ENCODE measurements around the gene KCTD16.
A peak's percentile ranks its signal among the peaks of the same experiment; 100 is the strongest.

KCTD16 gene

DNA sequence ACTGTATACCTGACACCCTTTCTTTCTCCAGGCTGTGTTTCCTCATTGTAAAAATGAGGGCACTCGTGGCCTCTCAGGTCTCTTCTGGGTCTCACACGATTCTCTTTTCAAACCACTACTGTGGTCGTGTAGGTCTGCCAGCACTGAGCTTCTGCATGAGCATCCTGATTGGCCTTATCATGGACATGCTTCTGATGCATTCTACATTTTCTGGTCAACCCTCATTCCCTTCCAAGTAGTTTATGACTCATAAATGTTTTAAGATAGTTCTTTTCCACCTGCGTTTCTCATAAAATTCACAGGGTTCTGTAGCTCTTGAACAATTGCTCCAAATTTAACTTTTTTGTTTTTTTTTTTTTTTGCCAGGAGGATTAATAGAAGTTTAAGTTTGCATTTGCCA lies 294.8 kb downstream of the KCTD16 start:
- no peak for DNase-seq

DNA sequence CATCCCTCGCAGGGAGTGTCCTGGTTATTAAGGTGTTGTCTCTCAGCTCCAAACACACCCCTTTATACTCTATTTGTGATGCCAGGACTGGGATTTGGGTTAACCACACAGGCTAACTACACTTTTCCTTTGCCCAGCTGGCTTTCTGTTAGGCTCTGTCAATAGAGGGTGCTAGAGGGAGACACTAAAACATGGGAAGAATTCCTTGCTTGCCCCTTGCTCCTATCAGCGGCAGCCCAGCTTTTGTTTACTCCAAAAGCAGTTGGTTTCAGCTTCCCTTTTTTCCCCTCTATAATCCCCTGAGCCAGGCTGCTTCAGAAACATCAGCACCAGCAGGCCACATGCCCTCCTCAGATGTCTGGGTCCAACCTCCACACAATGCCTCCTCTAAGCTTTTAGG lies 297.1 kb downstream of the KCTD16 start:
- no peak for DNase-seq

DNA sequence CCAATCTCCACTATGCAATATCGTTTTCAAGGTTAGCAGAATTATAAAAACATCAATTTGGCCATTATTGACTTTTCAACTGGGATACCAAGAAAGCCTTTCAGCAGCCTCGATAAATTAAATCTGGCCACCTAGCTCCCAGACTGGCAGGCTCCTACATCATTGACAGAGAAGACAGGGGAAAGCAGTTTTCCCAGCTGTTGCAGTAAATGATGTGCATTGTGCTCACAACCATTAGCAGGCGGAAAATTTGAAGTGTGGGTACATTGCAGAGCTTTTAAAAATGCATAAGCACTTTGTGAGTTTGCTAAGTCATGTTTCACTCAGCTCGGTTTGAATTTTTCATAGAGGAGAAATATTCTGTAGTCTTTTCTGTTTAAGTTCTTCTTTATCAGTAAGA lies 297.9 kb downstream of the KCTD16 start:
- no peak for DNase-seq

DNA sequence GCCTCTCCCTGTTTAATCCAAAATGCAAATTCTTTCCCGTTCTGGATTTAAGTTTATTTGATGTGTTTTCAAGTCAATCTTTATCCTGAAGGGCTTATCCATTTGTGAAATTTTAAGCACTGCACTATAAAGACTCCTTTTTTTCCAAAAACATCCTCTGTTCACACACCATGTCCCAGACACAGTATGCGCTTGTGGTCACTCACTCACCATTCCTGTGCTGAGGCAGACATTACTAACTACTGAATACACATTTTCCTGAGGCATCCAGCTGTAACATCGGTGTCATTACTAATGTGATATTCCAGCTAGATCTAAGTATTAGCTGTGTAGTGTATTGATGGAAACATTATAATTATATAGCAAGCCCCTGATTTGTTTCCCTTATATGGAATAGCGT lies 298.4 kb downstream of the KCTD16 start:
- no peak for DNase-seq

DNA sequence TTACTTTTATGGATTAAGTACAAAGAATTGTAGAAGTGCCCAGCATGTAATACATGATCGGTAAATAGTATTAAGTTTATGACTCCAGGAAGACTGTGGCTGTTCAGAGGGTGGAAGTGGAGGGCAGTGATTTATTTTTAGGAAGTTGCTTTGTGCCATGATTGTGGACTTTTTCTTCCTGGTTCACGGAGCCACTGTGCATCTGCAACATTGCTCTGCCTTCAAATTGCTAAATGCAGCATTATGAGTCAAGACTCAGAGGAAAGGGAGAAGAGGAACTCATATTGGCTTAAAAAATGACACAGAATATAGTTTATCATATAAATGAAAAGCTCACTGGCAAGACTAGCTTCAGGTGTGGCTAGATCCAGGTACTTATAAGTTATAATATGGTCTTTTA lies 301.5 kb downstream of the KCTD16 start:
- DNase-seq, result no peak

DNA sequence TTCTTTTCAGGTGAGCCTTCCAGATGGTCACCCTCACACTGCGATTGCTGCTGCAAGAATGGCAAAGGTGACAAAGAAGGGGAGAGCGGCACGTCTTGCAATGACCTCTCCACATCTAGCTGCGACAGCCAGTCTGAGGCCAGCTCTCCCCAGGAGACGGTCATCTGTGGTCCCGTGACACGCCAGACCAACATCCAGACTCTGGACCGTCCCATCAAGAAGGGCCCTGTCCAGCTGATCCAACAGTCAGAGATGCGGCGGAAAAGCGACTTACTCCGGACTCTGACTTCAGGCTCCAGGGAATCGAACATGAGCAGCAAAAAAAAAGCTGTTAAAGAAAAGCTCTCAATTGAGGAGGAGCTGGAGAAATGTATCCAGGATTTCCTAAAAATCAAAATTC lies 303.0 kb downstream of the KCTD16 start:
- no peak for DNase-seq

DNA sequence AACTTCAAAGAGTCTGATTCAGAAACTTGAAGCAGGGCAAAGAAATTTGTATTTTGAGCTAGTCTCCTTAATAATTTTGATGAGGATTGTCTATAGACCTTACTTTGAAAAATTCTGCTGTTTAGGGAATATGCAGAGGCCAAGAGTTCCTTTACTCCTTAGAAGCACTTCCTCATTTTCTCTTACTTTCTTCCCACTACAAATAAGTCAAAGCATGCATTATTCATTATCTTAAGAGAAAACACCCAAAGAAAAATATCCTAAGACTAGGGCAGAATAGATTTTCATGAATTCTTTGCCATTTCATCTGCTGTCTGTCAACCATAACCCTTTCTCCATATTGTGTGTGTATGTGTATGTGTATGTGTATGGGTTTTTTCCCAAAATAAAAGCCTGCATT lies 307.9 kb downstream of the KCTD16 start:
- DNase-seq, result no peak

DNA sequence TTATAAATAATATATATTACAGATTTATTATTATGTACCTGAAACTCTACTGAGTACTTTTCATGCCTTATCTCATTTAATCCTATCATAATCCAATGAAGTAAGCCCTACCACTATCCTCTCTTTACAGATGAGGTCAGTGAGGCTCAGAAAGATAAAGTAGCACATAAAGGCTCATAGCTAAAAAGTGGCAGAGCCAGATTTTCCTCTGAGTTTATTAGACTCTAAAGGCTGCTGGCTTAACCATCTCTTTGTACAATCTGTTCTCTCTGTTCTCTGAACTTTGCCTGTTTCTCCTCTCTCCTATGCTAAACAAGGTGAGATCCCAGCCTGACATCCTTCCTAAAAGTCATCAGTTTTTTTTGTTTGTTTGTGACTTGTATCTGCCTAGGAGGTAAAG lies 311.2 kb downstream of the KCTD16 start:
- DNase-seq, result no peak

DNA sequence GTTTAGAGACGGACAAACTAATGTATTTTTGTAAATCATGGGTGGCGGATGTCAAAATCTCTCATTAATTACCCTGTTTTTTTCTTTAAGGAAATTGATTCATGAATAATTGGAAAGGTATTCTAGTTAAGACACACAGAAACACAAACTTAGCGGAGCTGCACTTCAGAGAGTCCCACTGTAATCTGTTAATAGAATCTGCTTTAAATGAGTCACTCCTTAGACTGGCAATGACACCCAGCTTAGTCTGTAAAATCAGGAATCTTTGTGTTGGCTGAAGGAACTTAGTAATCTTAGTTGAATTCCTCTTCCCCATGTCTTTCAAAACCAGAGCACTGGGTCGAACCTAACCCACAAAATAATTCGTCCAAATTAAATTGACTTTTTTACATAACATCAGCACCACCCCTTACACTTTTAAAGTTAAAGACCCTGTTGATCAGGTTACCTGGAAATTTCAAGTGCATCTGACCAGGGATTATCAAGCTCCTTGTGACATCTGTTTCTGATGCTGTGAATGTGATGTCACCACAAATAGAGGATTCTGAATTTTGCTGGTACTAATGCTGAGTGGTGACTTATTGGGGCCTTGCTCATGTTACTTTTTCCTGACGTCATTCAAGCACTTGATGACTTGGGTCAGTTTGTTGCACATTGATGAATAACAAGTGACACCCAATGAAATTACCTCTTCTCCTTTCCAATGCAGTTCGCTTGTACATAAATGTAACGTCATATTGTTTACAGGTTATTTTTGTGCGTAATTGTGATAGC lies 313.6 kb downstream of the KCTD16 start:
- DNase-seq, result no peak

DNA sequence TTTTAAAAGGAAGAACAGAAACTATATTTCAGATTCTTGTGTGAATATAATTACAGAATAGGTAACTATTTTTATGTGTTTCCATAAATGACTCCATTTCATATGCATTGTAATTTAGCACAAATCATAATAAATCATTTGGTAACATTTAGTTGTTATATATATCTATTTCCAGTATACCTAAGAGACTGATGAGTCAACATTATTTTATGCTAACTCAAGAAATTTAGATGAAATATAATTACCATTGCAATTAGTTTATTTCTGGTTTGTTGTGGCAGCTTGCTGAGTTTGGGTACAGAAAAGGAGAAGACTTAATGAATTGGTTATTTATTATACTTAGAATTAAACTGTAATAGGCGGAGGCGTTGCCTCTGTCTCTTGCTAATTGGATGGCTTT lies 314.9 kb downstream of the KCTD16 start:
- no peak for DNase-seq

DNA sequence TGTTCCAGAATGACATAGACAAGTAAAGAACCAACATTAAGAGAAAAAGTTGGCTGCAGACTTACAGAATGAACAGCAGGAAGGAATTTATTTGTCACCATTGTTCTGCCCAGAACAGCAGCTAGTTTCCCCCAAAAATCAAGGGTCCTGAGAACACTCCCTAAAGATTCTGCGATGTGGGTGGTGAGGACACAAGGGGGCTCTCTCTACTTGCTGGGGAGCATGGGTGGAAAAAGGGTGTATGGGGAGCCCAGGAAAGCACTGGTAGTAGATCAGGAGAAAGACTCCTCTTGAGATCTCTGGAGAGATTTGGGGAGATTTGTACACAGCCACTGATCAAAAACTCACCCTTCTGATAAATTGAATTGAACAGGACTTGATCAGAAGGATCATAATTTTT lies 316.5 kb downstream of the KCTD16 start:
- no peak for DNase-seq

DNA sequence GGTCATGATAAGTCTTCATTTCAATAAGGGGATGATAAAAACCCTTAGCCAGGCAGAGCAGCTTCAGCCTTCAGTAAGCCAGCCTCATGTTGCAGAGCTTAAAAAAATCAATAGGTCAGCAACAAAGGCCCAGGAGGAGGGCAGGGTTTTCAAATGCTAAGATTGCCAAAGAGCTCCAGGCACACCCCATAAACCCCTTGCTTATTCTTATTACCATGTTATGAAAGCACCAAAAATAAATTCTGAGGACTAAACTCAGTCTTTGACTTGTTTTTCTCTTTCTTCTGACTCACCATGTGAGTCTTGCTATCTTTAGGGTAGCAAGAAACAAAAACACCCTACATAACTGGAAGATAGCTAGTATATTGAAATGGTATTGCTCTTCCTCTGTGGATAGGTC lies 317.1 kb downstream of the KCTD16 start:
- no peak for DNase-seq

DNA sequence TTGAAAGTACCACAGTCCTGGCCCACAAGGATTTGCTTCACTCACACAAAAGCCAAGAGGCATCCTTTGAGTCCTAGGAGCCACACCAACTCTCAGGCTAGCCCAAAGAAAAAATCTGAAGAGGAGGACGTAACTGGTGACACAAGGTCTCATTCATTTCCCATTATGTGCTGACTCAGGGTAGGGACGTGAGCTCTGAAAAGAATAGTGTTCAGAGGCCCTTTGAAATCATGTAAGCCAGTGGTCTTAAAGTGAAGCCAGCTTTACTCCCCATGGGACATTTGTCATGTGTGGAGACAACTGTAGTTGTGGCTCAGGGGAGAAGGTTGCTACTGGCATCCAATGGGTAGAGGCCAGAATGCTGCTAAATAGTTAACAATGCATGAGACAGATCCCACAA lies 332.4 kb downstream of the KCTD16 start:
- no peak for DNase-seq

DNA sequence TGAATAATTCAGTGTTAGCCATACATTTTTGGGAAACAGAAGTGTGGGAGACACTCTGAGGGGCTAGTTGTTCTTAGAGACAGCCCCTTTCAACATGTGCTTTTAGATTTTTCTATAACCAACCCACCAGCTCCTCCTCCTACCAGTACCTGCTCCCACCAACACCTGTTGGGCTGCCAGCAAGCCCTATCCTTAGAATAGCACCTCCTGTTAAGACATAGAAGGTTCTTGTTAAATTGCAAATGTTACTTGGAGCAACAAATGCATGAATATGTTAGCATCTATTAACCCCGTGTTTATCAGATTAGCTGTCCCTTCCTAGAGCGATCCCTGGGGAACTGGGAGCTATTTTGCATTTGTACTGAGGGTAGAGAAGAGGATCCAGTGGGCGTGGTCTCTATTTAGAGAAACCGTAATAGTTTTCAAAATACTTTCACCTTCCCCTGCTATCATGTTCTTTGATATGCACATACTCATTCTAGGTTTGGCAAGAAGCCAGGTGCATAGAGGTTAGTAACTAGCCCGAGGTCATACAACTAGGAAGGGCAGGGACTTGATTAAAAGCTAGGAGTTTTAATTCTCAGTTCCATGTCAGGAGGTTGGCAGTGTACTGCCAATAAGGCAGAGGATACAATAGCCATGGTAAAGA lies 334.4 kb downstream of the KCTD16 start:
- DNase-seq, result no peak

DNA sequence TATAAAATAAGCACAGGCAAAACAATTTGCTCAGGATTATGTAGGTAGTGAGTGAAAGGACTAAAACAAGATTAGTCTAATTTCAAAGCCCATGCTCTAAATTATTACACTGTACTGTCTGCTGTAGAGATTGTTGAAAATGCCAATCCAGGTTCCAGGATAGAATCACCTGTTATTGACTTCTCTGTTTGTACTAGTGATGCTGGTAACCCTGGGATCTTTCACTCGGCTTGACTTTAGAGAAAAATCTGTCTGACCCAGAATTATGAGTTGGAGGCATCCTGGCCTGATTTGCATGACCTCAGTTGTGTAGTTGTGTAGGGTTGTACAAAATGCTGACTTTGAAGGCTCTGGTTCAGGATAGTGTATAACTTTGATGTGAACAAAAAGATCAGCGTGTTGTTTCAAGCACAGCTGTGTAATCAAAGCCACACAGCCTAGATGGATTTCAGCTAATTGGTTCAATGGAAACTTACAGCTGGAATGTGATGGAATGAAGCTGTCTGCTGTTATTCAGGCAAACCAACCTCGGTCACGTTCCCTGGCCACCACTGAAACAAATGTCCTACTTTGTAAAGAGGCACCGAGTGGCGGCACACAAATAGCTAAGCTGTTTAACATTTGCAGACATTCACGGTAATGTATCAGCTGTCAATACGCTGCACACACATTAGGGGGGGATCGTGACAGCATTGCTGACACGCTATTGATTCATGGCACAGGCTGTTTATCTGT lies 340.3 kb downstream of the KCTD16 start:
- DNase-seq, result no peak

DNA sequence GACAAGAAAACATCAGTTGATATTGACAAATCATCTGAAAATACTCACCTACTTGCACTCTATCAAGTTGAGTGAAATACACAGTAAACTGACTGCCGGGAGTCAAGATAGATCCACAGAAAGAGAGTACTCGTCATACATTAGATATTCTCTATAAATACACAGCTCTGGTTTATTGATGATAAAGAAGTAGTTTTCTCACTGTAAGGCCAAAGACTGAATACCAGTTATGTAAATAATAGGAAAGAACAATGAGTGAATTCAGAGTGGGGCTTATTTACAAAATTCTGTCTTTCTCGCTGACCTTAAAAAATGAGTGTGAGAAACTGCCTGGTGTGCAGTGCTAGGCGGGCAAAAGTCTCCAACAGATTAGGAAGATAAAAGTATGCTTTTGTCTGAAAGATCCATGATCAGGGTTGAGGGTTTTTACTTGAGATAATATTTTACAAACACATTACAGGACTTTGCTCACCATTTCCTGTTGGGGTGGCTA lies 341.0 kb downstream of the KCTD16 start:
- DNase-seq, result no peak

DNA sequence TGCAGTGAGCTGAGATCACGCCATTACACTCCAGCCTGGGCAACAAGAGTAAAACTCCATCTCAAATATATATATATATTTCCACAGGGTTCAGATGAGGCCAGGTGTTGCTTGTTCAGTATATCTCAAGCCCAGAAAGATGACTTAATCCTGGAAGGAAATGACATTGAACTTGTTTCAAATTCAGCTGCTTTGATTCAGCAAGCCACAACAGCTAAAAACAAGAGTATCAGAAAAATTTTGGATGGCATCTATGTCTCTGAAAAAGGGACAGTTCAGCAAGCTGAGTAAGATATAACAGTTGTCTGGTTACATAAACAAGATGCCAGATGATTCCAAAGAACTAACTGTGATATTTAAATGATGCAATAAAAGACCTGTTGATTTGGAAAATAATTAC lies 352.0 kb downstream of the KCTD16 start:
- peak in 1 of 5 experiments; percentile 22 for DNase-seq

DNA sequence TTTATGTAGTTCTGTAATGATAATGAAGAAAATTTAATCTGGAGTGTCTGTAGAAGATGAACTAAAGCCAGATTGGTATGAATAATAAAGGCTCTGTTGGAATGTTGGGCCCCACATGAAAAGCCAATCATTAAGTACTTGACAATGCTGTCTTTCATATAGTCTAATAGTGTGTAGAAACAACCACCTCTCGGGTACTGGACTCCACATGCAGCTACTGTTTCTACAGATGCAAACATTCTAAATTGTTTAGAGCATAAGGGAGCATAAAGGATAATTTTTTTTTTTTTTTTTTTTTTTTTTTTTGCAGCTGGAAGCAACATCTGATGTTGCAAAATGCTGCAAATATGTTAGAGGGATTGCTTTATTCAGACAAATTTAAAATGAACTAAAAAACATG lies 354.3 kb downstream of the KCTD16 start:
- no peak for DNase-seq

DNA sequence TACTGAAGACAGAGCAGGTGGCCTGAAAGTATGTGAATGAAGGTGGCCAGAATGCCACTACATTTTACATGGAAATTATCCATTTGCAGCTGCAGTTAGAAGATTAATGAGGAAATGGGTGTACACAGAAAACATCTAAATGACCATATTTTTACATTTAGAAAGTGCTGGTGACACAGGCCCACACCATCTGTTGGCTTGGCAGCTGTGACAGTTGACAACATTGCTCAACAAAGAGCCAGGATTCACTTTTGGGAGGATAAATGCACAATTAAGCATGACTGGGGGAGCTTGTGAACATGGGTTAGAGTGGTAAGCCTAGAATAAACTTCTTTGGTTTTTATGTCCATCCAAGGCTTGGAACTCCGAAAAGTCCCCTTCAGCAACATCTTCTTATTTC lies 360.5 kb downstream of the KCTD16 start:
- DNase-seq, result no peak
